Liver (tissue), 9 donors: ENCODE results near the gene GLT1D1. TPM values are rescaled to one million over a fixed set of nuclear protein-coding genes. Genes with fewer than 3 reads are reported as not detected.

Source experiments
- DNase-seq: peaks from one replicate; pipeline ENCODE4 v3.0.0-alpha.2; 2017; ENCODE audit warnings: low spot score
- H3K27ac ChIP-seq, 2 donors: one replicate each; pipeline ENCODE4 v1.7.0; 2013; ENCODE audit warnings: inconsistent platforms in 2 of 2, low read length in 2 of 2, control low read depth in 1 of 2, low read depth in 1 of 2, mild to moderate bottlenecking in 1 of 2
- H3K27me3 ChIP-seq, 4 donors: one replicate each; pipeline versions ENCODE4 v1.6.1 to v1.7.0; 2013; ENCODE audit warnings: low read length in 3 of 4, inconsistent platforms in 1 of 4, mild to moderate bottlenecking in 1 of 4, moderate library complexity in 1 of 4; ENCODE audit not compliant: control insufficient read depth in 4 of 4, insufficient read depth in 4 of 4
- H3K36me3 ChIP-seq, 4 donors: one replicate each; pipeline versions ENCODE4 v1.6.1 to v1.7.0; 2013; ENCODE audit warnings: low read length in 3 of 4, mild to moderate bottlenecking in 3 of 4, low read depth in 1 of 4, moderate library complexity in 1 of 4; ENCODE audit not compliant: control insufficient read depth in 4 of 4, insufficient read depth in 3 of 4
- H3K4me1 ChIP-seq, 4 donors: one replicate each; pipeline versions ENCODE4 v1.6.1 to v1.7.0; 2013; ENCODE audit warnings: low read length in 3 of 4, mild to moderate bottlenecking in 3 of 4, moderate library complexity in 1 of 4; ENCODE audit not compliant: control insufficient read depth in 4 of 4, insufficient read depth in 4 of 4
- H3K4me3 ChIP-seq, 3 donors: one replicate each; pipeline versions ENCODE4 v1.6.1 to v1.7.0; 2013; ENCODE audit warnings: low read length in 3 of 3, control low read depth in 1 of 3, low read depth in 1 of 3, mild to moderate bottlenecking in 1 of 3
- H3K9ac ChIP-seq, 2 donors: one replicate each; pipeline ENCODE4 v1.7.0; 2013; ENCODE audit warnings: low read length in 2 of 2, mild to moderate bottlenecking in 2 of 2, moderate library complexity in 2 of 2, control low read depth in 1 of 2, low read depth in 1 of 2
- H3K9me3 ChIP-seq, 4 donors: one replicate each; pipeline versions ENCODE4 v1.6.1 to v1.7.0; 2013; ENCODE audit warnings: low read length in 3 of 4; ENCODE audit not compliant: control insufficient read depth in 4 of 4
- ATF3 ChIP-seq: IDR thresholded peaks from 2 replicates; pipeline ENCODE4 v1.6.1; 2016; ENCODE audit warnings: antibody characterized with exemption
- EGR1 ChIP-seq, 2 donors: IDR thresholded peaks; 2 replicates each; pipeline ENCODE4 v1.6.1; 2016 to 2018; ENCODE audit warnings: antibody characterized with exemption in 2 of 2, low read depth in 2 of 2
- FOXA2 ChIP-seq: IDR thresholded peaks from 2 replicates; pipeline ENCODE4 v1.6.1; 2016; ENCODE audit warnings: antibody characterized with exemption
- GABPA ChIP-seq, 2 donors: IDR thresholded peaks in 1 of 2; conservative IDR thresholded peaks in 1 of 2; 2 replicates each; pipeline ENCODE4 v1.6.1; 2016; ENCODE audit warnings: antibody characterized with exemption in 2 of 2, mild to moderate bottlenecking in 1 of 2, moderate library complexity in 1 of 2
- HNF4A ChIP-seq, 2 donors: conservative IDR thresholded peaks; 2 replicates each; pipeline ENCODE4 v1.6.1; 2016; ENCODE audit warnings: antibody characterized with exemption in 2 of 2, mild to moderate bottlenecking in 2 of 2
- HNF4G ChIP-seq: IDR thresholded peaks from 2 replicates; pipeline ENCODE4 v1.6.1; 2016; ENCODE audit warnings: antibody characterized with exemption
- JUND ChIP-seq, 2 donors: IDR thresholded peaks; 2 replicates each; pipeline ENCODE4 v1.6.1; 2016; ENCODE audit warnings: antibody characterized with exemption in 2 of 2
- NR2F2 ChIP-seq: IDR thresholded peaks from 2 replicates; pipeline ENCODE4 v1.6.1; 2016; ENCODE audit warnings: antibody characterized with exemption
- REST ChIP-seq: IDR thresholded peaks from 2 replicates; pipeline ENCODE4 v1.6.1; 2016; ENCODE audit warnings: antibody characterized with exemption, mild to moderate bottlenecking
- RXRA ChIP-seq, 2 donors: IDR thresholded peaks; 2 replicates each; pipeline ENCODE4 v1.6.1; 2017 to 2018; ENCODE audit warnings: antibody characterized with exemption in 2 of 2, mild to moderate bottlenecking in 1 of 2
- SP1 ChIP-seq: IDR thresholded peaks from 2 replicates; pipeline ENCODE4 v1.6.1; 2018; ENCODE audit warnings: antibody characterized with exemption, mild to moderate bottlenecking
- TAF1 ChIP-seq: conservative IDR thresholded peaks from 2 replicates; pipeline ENCODE4 v1.6.1; 2016; ENCODE audit warnings: antibody characterized with exemption, mild to moderate bottlenecking
- YY1 ChIP-seq: IDR thresholded peaks from 2 replicates; pipeline ENCODE4 v1.6.1; 2016; ENCODE audit warnings: antibody characterized with exemption, mild to moderate bottlenecking
- WGBS: extraction: QIAGEN DNeasy Blood & Tissue Kit; methylation state at CpG from one replicate; pipeline ENCODE4 v1.1.7; 2013; 5-methylcytosine and 5-hydroxymethylcytosine counted together
- polyA plus RNA-seq, 2 donors: library from polyadenylated mRNA; stranded (reverse) in 1 of 2; unstranded in 1 of 2; fragments of 200-250 nt in 1 of 2; fragments of >200 nt in 1 of 2; fragmentation: Nextera tagmentation in 1 of 2; extraction: Ambion mirVana in 1 of 2; gene quantifications; one replicate each; pipeline versions ENCODE4 v1.2.1 to v1.2.3, GENCODE V29; 2013 to 2015
- total RNA-seq, 2 donors: library from RNA; depleted of rRNA; stranded (reverse); fragments of >200 nt; gene quantifications; one replicate each; pipeline ENCODE4 v1.2.3, GENCODE V29; 2014
- TF ChIP-seq, protein P1 (sequence below): IDR thresholded peaks from 2 replicates; pipeline ENCODE4 v1.6.1; 2016; ENCODE audit warnings: antibody characterized with exemption
- TF ChIP-seq, protein P2 (sequence below): IDR thresholded peaks from 2 replicates; pipeline ENCODE4 v1.6.1; 2016; ENCODE audit warnings: antibody characterized with exemption
- TF ChIP-seq, protein P3 (sequence below): fragments of 150-350 bp; IDR thresholded peaks from 2 replicates; pipeline ENCODE4 v1.5.1; 2017; ENCODE audit warnings: improper control_type of control experiment, low read depth, low read length; ENCODE audit not compliant: missing input control
- donor health status: healthy.
- donor health status: healthy.
- donor health status: healthy.
- donor health status: healthy.
- donor health status: healthy.

Gene GLT1D1
- total and polyA plus RNA-seq, 4 donors: 10.4 to 17.7 (median 13.9) TPM

- no peak for TF ChIP-seq SP1
- TF ChIP-seq, protein P1, sequence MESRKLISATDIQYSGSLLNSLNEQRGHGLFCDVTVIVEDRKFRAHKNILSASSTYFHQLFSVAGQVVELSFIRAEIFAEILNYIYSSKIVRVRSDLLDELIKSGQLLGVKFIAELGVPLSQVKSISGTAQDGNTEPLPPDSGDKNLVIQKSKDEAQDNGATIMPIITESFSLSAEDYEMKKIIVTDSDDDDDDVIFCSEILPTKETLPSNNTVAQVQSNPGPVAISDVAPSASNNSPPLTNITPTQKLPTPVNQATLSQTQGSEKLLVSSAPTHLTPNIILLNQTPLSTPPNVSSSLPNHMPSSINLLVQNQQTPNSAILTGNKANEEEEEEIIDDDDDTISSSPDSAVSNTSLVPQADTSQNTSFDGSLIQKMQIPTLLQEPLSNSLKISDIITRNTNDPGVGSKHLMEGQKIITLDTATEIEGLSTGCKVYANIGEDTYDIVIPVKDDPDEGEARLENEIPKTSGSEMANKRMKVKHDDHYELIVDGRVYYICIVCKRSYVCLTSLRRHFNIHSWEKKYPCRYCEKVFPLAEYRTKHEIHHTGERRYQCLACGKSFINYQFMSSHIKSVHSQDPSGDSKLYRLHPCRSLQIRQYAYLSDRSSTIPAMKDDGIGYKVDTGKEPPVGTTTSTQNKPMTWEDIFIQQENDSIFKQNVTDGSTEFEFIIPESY: no peak
These were observed 149.1 kb downstream of the GLT1D1 start (continued) for GRCh38 chr12:129002427-129002826.

DNA sequence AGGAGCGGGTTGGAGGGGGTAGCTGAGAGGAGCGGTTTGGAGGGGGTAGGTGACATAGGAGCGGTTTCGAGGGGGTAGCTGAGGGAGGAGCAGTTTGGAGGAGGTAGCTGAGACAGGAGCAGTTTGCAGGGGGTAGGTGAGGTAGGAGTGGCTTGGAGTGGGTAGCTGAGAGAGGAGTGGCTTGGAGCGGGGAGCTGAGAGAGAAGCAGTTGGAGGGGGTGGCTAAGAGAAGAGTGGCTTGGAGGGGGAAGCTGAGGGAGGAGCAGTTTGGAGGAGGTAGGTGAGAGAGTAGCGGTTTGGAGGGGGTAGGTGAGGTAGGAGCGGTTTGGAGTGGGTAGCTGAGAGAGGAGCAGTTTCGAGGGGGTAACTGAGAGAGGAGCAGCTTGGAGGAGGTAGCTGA, 152.1 kb downstream of the GLT1D1 start:
- TF ChIP-seq FOXA2: no peak
- TF ChIP-seq, protein P1: no peak
- no peak for TF ChIP-seq RXRA (IDR thresholded peaks at IDR 0.05)
- no peak for TF ChIP-seq REST
- TF ChIP-seq ATF3: no peak
- TF ChIP-seq HNF4A (conservative IDR thresholded peaks at IDR 0.05): no peak
- no peak for TF ChIP-seq JUND (IDR thresholded peaks at IDR 0.05)
- no peak for TF ChIP-seq HNF4G
- no peak for TF ChIP-seq EGR1 (IDR thresholded peaks at IDR 0.05; ENCODE audit: low read depth in 2 of 2)
- TF ChIP-seq NR2F2: no peak
- TF ChIP-seq GABPA (IDR thresholded peaks at IDR 0.05 in 1 of 2, conservative IDR thresholded peaks at IDR 0.05 in 1 of 2): no peak
- no peak for TF ChIP-seq TAF1
- TF ChIP-seq, protein P2, sequence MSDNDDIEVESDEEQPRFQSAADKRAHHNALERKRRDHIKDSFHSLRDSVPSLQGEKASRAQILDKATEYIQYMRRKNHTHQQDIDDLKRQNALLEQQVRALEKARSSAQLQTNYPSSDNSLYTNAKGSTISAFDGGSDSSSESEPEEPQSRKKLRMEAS: no peak
- TF ChIP-seq, protein P3, sequence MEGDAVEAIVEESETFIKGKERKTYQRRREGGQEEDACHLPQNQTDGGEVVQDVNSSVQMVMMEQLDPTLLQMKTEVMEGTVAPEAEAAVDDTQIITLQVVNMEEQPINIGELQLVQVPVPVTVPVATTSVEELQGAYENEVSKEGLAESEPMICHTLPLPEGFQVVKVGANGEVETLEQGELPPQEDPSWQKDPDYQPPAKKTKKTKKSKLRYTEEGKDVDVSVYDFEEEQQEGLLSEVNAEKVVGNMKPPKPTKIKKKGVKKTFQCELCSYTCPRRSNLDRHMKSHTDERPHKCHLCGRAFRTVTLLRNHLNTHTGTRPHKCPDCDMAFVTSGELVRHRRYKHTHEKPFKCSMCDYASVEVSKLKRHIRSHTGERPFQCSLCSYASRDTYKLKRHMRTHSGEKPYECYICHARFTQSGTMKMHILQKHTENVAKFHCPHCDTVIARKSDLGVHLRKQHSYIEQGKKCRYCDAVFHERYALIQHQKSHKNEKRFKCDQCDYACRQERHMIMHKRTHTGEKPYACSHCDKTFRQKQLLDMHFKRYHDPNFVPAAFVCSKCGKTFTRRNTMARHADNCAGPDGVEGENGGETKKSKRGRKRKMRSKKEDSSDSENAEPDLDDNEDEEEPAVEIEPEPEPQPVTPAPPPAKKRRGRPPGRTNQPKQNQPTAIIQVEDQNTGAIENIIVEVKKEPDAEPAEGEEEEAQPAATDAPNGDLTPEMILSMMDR: no peak
- TF ChIP-seq YY1: no peak
- Histone ChIP-seq H3K9me3 (no peaks in the 10 kb centered on the region), H3K27me3 (no peaks in the 10 kb centered on the region), H3K27ac (no peak overlapping the region), H3K9ac (no peak overlapping the region), H3K4me3 (no peak overlapping the region), H3K4me1 (no peaks in the 10 kb centered on the region), H3K36me3 (no peaks in the 10 kb centered on the region)
- no peak for DNase-seq
- WGBS: 94% methylated on average over 8 of the region's 8 CpGs
